ENCODE results near the gene SLC25A45. TPM values are rescaled to one million over a fixed set of nuclear protein-coding genes. Genes with fewer than 3 reads are reported as not detected.

Gene SLC25A45
- total RNA-seq, 2 donors from 2014 or later = 52.4 to 67.2 TPM

GRCh38 chr11:65419772-65420481 is 37.5 kb upstream of the SLC25A45 start:
- Histone ChIP-seq H3K27me3 (no peaks in the 10 kb centered on the region), H3K9me3 (no peaks in the 10 kb centered on the region), H3K27ac (peak overlapping the region; percentile 98 to 100 (median 100)), H3K4me1 (peaks cover 57% of the 10 kb centered on the region), H3K4me3 (no peak overlapping the region), H3K36me3 (replicated peaks in 1 of 2; ENCODE audit: insufficient read depth in 1 of 2, low read depth in 2 of 2) (no peaks in the 10 kb centered on the region)
- intact Hi-C loops (cut with DNase I) = loop anchor here (10.0 kb wide), 2 partner anchors 45 to 95 kb away; no protein-coding TSS in a partner anchor
- ATAC-seq = peak; percentile 35
- WGBS, 2 donors = 1 to 3% methylated on average over 6 of the region's 6 CpGs
- TF ChIP-seq CTCF (IDR thresholded peaks at IDR 0.05) (no peak), POLR2A (IDR thresholded peaks at IDR 0.05) (no peak)
- DNase-seq = peak; percentile 93 to 98 (median 96)

- peak overlapping the region; percentile 98 to 100 (median 100) for H3K27ac ChIP-seq
- no peak for ATAC-seq
- intact Hi-C loops (cut with DNase I) = loop anchor here (10.0 kb wide), 2 partner anchors 45 to 95 kb away; no protein-coding TSS in a partner anchor
- H3K27me3 ChIP-seq = no peaks in the 10 kb centered on the region
- H3K9me3 ChIP-seq = no peaks in the 10 kb centered on the region
- TF ChIP-seq CTCF (IDR thresholded peaks at IDR 0.05) = no peak
- no peak for TF ChIP-seq POLR2A (IDR thresholded peaks at IDR 0.05)
- WGBS, 2 donors = 23 to 25% methylated on average over 6 to 7 of the region's 7 CpGs
- peaks cover 57% of the 10 kb centered on the region for H3K4me1 ChIP-seq
- peak in 1 of 4 donors; percentile 30 for DNase-seq
- H3K4me3 ChIP-seq = no peak overlapping the region
- H3K36me3 ChIP-seq (replicated peaks in 1 of 2; ENCODE audit: insufficient read depth in 1 of 2, low read depth in 2 of 2) = no peaks in the 10 kb centered on the region
These were observed 37.0 kb upstream of the SLC25A45 start for GRCh38 chr11:65419460-65419771.

- Histone ChIP-seq H3K4me3 (no peak overlapping the region), H3K4me1 (peaks cover 57% of the 10 kb centered on the region), H3K9me3 (no peaks in the 10 kb centered on the region), H3K27ac (peak overlapping the region; percentile 98 to 100 (median 100)), H3K27me3 (no peaks in the 10 kb centered on the region), H3K36me3 (replicated peaks in 1 of 2; ENCODE audit: insufficient read depth in 1 of 2, low read depth in 2 of 2) (no peaks in the 10 kb centered on the region)
- WGBS, 2 donors = 2 to 4% methylated on average over 13 to 15 of the region's 15 CpGs
- DNase-seq = peak; percentile 95 to 98 (median 98)
- TF ChIP-seq CTCF (IDR thresholded peaks at IDR 0.05) (no peak), POLR2A (IDR thresholded peaks at IDR 0.05) (no peak)
- intact Hi-C loops (cut with DNase I) = loop anchor here (10.0 kb wide), 2 partner anchors 46 to 96 kb away; no protein-coding TSS in a partner anchor
- ATAC-seq = peak; percentile 47
These were observed 36.4 kb upstream of the SLC25A45 start for GRCh38 chr11:65418681-65419459.

- H3K27me3 ChIP-seq = no peaks in the 10 kb centered on the region
- ATAC-seq (no peak), DNase-seq (no peak)
- peak overlapping the region; percentile 98 to 100 (median 100) for H3K27ac ChIP-seq
- no peaks in the 10 kb centered on the region for H3K36me3 ChIP-seq (replicated peaks in 1 of 2; ENCODE audit: insufficient read depth in 1 of 2, low read depth in 2 of 2)
- intact Hi-C loops (cut with DNase I) = loop anchor here (10.0 kb wide), 2 partner anchors 46 to 96 kb away; no protein-coding TSS in a partner anchor
- H3K4me1 ChIP-seq = peaks cover 57% of the 10 kb centered on the region
- TF ChIP-seq CTCF (IDR thresholded peaks at IDR 0.05) = no peak
- no peaks in the 10 kb centered on the region for H3K9me3 ChIP-seq
- WGBS, 2 donors = 5 to 6% methylated on average over 4 of the region's 4 CpGs
- no peak overlapping the region for H3K4me3 ChIP-seq
These were observed 35.9 kb upstream of the SLC25A45 start for GRCh38 chr11:65418431-65418680.
